ENCODE data around the gene CPXM1. TPM values are rescaled to one million over a fixed set of nuclear protein-coding genes. Genes with fewer than 3 reads are reported as not detected.

CPXM1 gene
- total and polyA plus RNA-seq, 10 of the 15 experiments (the other 5 are each of a cell fraction or from before 2014, with no cell fraction given): 0.22 to 3.9 (median 0.63) TPM; not detected in 2

DNA sequence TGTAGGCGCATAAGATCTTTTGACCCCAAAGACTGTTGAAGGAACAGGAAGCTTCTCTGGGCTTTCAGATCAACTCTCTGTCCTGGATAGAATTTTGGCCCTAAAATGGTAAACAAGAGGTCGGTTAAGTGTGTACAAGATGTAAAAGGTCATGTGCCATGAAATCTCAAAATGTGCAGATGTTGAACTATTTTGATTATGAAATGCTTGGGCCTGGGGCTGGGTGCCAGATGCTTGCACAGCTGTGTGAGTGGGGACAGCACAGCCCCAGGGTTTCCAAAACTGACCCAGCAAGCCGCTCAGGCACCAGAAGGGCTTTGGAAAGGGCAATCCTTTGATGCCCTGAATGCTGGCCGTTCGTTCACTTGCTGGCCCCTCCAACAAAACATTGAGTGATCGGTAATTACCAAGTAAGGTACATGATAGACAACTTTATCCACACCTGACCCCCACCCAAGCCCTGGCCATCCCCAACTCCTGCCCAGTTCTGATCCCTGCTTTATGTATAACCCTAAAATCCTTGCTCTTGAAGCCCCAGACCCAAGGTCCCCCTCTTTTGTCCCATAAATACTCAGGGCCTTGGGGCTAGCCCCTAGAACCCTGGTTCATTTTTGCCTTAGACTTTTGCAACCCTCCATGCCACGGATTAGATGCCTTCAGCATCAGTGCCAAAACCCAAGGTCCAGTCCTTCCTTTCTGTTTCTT, 17.6 kb upstream of the CPXM1 start (continued):
- TF ChIP-seq TCF3 (IDR thresholded peaks at IDR 0.05; ENCODE audit: borderline replicate concordance, insufficient read depth, low read depth, low read length) (no peak), ATF7 (IDR thresholded peaks at IDR 0.05; ENCODE audit: low read depth) (no peak), CREM (IDR thresholded peaks at IDR 0.05; ENCODE audit: low read depth) (no peak)
- TF ChIP-seq, protein P1, sequence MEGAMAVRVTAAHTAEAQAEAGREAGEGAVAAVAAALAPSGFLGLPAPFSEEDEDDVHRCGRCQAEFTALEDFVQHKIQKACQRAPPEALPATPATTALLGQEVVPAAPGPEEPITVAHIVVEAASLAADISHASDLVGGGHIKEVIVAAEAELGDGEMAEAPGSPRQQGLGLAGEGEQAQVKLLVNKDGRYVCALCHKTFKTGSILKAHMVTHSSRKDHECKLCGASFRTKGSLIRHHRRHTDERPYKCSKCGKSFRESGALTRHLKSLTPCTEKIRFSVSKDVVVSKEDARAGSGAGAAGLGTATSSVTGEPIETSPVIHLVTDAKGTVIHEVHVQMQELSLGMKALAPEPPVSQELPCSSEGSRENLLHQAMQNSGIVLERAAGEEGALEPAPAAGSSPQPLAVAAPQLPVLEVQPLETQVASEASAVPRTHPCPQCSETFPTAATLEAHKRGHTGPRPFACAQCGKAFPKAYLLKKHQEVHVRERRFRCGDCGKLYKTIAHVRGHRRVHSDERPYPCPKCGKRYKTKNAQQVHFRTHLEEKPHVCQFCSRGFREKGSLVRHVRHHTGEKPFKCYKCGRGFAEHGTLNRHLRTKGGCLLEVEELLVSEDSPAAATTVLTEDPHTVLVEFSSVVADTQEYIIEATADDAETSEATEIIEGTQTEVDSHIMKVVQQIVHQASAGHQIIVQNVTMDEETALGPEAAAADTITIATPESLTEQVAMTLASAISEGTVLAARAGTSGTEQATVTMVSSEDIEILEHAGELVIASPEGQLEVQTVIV (IDR thresholded peaks at IDR 0.05; ENCODE audit: borderline replicate concordance, partially characterized antibody): no peak
- TF ChIP-seq, protein P2, sequence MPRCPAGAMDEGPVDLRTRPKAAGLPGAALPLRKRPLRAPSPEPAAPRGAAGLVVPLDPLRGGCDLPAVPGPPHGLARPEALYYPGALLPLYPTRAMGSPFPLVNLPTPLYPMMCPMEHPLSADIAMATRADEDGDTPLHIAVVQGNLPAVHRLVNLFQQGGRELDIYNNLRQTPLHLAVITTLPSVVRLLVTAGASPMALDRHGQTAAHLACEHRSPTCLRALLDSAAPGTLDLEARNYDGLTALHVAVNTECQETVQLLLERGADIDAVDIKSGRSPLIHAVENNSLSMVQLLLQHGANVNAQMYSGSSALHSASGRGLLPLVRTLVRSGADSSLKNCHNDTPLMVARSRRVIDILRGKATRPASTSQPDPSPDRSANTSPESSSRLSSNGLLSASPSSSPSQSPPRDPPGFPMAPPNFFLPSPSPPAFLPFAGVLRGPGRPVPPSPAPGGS (IDR thresholded peaks at IDR 0.05; ENCODE audit: borderline replicate concordance, insufficient read depth, low read depth, low read length, poor library complexity, severe bottlenecking): no peak

DNA sequence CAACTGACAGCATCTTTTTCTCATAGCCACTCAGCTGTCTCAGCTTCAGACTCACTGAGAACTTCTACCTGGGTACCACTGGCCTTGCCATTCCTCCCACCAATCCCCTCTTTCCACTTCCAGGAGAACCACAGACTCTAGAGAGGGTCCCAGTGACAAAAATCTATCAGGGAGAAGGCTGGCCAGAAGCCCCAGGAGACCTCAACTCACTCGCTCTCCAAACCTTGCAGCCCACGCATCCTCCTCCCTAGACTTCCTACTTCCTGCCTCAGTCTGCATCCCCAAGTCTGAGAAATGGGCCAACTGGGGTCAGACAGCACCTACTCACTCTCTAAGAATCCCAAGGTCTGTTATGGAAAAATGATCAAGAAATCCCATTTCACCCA, 16.9 kb upstream of the CPXM1 start:
- POLR2A ChIA-PET: no interaction called here
- H3K4me3 ChIP-seq: no peak overlapping the region
- H3K79me2 ChIP-seq (ENCODE audit: control insufficient read depth, insufficient read depth, low read length): no peaks in the 10 kb centered on the region
- H3K9ac ChIP-seq (ENCODE audit: control insufficient read depth, insufficient read depth, low read length): no peak overlapping the region
- RAD21 ChIA-PET (ENCODE audit: unreplicated experiment): no interaction called here
- no peak overlapping the region for H3K27ac ChIP-seq (ENCODE audit: control insufficient read depth, insufficient read depth)
- TF ChIP-seq, protein P3, sequence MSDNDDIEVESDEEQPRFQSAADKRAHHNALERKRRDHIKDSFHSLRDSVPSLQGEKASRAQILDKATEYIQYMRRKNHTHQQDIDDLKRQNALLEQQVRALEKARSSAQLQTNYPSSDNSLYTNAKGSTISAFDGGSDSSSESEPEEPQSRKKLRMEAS (IDR thresholded peaks at IDR 0.05; ENCODE audit: low read depth, low read length): no peak
- TF ChIP-seq ZBED1 (IDR thresholded peaks at IDR 0.05; ENCODE audit: borderline replicate concordance): no peak
- TF ChIP-seq HDAC6 (IDR thresholded peaks at IDR 0.05; ENCODE audit: unreplicated experiment): no peak
- TF ChIP-seq ZNF384 (IDR thresholded peaks at IDR 0.05; ENCODE audit: borderline replicate concordance, low read depth, low read length): no peak
- FAIRE-seq (no peak), ATAC-seq (no peak), DNase-seq (ENCODE audit: low read depth, low spot score) (no peak)
- H3K27me3 ChIP-seq (replicated peaks in 1 of 2; ENCODE audit: control insufficient read depth in 2 of 2, insufficient read depth in 2 of 2, low read length in 1 of 2): no peaks in the 10 kb centered on the region; a peak in 1 of 4 replicates
- intact Hi-C loops (cut with micrococcal nuclease; ENCODE audit: unreplicated experiment): no loop called here
- CTCF ChIA-PET: no interaction called here
- H4K20me1 ChIP-seq (ENCODE audit: control insufficient read depth, insufficient read depth): no peaks in the 10 kb centered on the region
- H2AFZ ChIP-seq (ENCODE audit: control insufficient read depth, low read depth, low read length): no peak overlapping the region
- no peak overlapping the region for H3K4me2 ChIP-seq (ENCODE audit: control insufficient read depth, insufficient read depth)
- SMC1A ChIA-PET (ENCODE audit: uncharacterized antibody, unreplicated experiment): no interaction called here
- no peaks in the 10 kb centered on the region for H3K9me3 ChIP-seq (replicated peaks; ENCODE audit: control insufficient read depth, insufficient read depth, low read length)
- no peaks in the 10 kb centered on the region for H3K36me3 ChIP-seq (ENCODE audit: control insufficient read depth in 2 of 2, insufficient read depth in 2 of 2, low read length in 1 of 2)
- in situ Hi-C loops (cut with MboI): no loop called here
- H3K4me1 ChIP-seq (ENCODE audit: control insufficient read depth, insufficient read depth, low read length): no peaks in the 10 kb centered on the region
- BruUV-seq (replicated peaks): no TSS peak
- 100% methylated on average over 2 of the region's 2 CpGs for WGBS (ENCODE audit: insufficient coverage, insufficient replicate concordance, low lambda C conversion rate, missing lambda C conversion rate)
